ENCODE results near the gene CDKN1B. TPM values are rescaled to one million over a fixed set of nuclear protein-coding genes. Genes with fewer than 3 reads are reported as not detected.
A peak's percentile ranks its signal among the peaks of the same experiment; 100 is the strongest.

Gene CDKN1B
- total and polyA plus RNA-seq, 2 donors (not counting 3 experiments of a cell fraction or from before 2014, with no cell fraction given): 12.7 to 40.8 TPM

GRCh38 chr12:12720052-12720451, 2.9 kb downstream of the CDKN1B start:
- H3K27me3 ChIP-seq (ENCODE audit: control insufficient read depth in 2 of 2, insufficient read depth in 2 of 2, low read length in 2 of 2): no peaks in the 10 kb centered on the region
- H3K27ac ChIP-seq (ENCODE audit: insufficient read depth, low read depth, low read length): peak overlapping the region; percentile 98
- DNase-seq (ENCODE audit: low read depth, low spot score): peak; percentile 15
- TF ChIP-seq FOS (IDR thresholded peaks at IDR 0.05; ENCODE audit: borderline replicate concordance, insufficient read depth, low read length) (no peak), GATA2 (IDR thresholded peaks at IDR 0.05; ENCODE audit: insufficient read depth, insufficient read length, low read depth, low read length) (no peak), JUN (IDR thresholded peaks at IDR 0.05; ENCODE audit: borderline replicate concordance, insufficient read depth, insufficient read length, low read depth) (no peak), POLR2AphosphoS5 (IDR thresholded peaks at IDR 0.05; ENCODE audit: insufficient read depth, low read depth, low read length) (no peak), POLR2A (IDR thresholded peaks at IDR 0.05; ENCODE audit: low read depth, low read length) (no peak), EZH2 (IDR thresholded peaks at IDR 0.05; ENCODE audit: borderline replicate concordance, low read depth, low read length, severe bottlenecking) (no peak), MYC (IDR thresholded peaks at IDR 0.05; ENCODE audit: low read depth, low read length) (no peak), MAX (IDR thresholded peaks at IDR 0.05; ENCODE audit: insufficient read depth, insufficient read length) (no peak)
- TF ChIP-seq, protein P1, sequence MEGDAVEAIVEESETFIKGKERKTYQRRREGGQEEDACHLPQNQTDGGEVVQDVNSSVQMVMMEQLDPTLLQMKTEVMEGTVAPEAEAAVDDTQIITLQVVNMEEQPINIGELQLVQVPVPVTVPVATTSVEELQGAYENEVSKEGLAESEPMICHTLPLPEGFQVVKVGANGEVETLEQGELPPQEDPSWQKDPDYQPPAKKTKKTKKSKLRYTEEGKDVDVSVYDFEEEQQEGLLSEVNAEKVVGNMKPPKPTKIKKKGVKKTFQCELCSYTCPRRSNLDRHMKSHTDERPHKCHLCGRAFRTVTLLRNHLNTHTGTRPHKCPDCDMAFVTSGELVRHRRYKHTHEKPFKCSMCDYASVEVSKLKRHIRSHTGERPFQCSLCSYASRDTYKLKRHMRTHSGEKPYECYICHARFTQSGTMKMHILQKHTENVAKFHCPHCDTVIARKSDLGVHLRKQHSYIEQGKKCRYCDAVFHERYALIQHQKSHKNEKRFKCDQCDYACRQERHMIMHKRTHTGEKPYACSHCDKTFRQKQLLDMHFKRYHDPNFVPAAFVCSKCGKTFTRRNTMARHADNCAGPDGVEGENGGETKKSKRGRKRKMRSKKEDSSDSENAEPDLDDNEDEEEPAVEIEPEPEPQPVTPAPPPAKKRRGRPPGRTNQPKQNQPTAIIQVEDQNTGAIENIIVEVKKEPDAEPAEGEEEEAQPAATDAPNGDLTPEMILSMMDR (IDR thresholded peaks at IDR 0.05; ENCODE audit: extremely low read depth in 1 of 2, insufficient read depth in 1 of 2, low read depth in 1 of 2, low read length in 2 of 2): no peak
- peak overlapping the region; percentile 95 for H3K4me2 ChIP-seq (ENCODE audit: insufficient read depth, low read length)
- BruUV-seq (replicated peaks): no TSS peak
- H3K79me2 ChIP-seq (ENCODE audit: control insufficient read depth, insufficient read depth, low read length): peaks cover 72% of the 10 kb centered on the region
- H3K4me3 ChIP-seq (replicated peaks in 1 of 3; ENCODE audit: insufficient read depth in 1 of 3, low read depth in 1 of 3, low read length in 3 of 3): peak overlapping the region; percentile 67 to 99 (median 95)
- dilution Hi-C loops (cut with MboI; ENCODE audit: extremely low pct_ligation_motif_present, low sequenced_read_pairs): no loop called here
- H3K36me3 ChIP-seq (ENCODE audit: control insufficient read depth in 2 of 2, extremely low read depth in 1 of 2, insufficient read depth in 2 of 2, low read length in 2 of 2): peaks cover 3 to 5% of the 10 kb centered on the region in 2 experiments
- H3K4me1 ChIP-seq (ENCODE audit: control insufficient read depth, extremely low read depth, insufficient read depth, low read length): peaks cover 45% of the 10 kb centered on the region
- H3K9me1 ChIP-seq (replicated peaks; ENCODE audit: control insufficient read depth, extremely low read depth, insufficient read depth, low read length): no peaks in the 10 kb centered on the region
- no peak for FAIRE-seq
- ChIA-PET POLR2A (no interaction called here), CTCF (interaction anchor here (1.4 to 11.0 kb wide), 2 partner anchors 16 to 68 kb away, joined by 3 to 159 read pairs; no protein-coding TSS in a partner anchor)
- H4K20me1 ChIP-seq (replicated peaks; ENCODE audit: control insufficient read depth, extremely low read depth, insufficient read depth, low read length): no peaks in the 10 kb centered on the region
- H2AFZ ChIP-seq (ENCODE audit: low read depth, low read length): no peak overlapping the region
- H3K9ac ChIP-seq (replicated peaks; ENCODE audit: extremely low read depth, insufficient read depth, low read length): peak overlapping the region; percentile 98
- H3K9me3 ChIP-seq (replicated peaks; ENCODE audit: control insufficient read depth, insufficient read depth, low read length): no peaks in the 10 kb centered on the region
- intact Hi-C loops (cut with micrococcal nuclease): loop anchor here (5.0 kb wide), 1 partner anchor 377 kb away; no protein-coding TSS in a partner anchor

Measured in endothelial cell of umbilical vein (primary cell).